Measurements from ENCODE around the gene CUBN.

Gene CUBN

GRCh38 chr10:17144032-17144431 lies 14.4 kb upstream of the CUBN start:
- TF ChIP-seq CTCF (conservative IDR thresholded peaks at IDR 0.05): no peak

GRCh38 chr10:17143055-17143690 lies 13.6 kb upstream of the CUBN start:
- TF ChIP-seq ZFX (IDR thresholded peaks at IDR 0.05) (no peak), CTCF (conservative IDR thresholded peaks at IDR 0.05) (no peak)

More at GRCh38 chr10:17144032-17144431, 14.4 kb upstream of the CUBN start:
- H3K27ac ChIP-seq: no peak overlapping the region; the same call in 1 of the 2 replicates

GRCh38 chr10:17141504-17142229 lies 12.1 kb upstream of the CUBN start:
- no peak for TF ChIP-seq CTCF (conservative IDR thresholded peaks at IDR 0.05)
- TF ChIP-seq ZFX (IDR thresholded peaks at IDR 0.05): no peak
- H3K27ac ChIP-seq: no peak overlapping the region

More at GRCh38 chr10:17143055-17143690, 13.6 kb upstream of the CUBN start:
- H3K27ac ChIP-seq: no peak overlapping the region

- H3K27ac ChIP-seq: no peak overlapping the region
- no peak for TF ChIP-seq ZFX (IDR thresholded peaks at IDR 0.05)
- TF ChIP-seq CTCF (conservative IDR thresholded peaks at IDR 0.05): no peak
Observed at GRCh38 chr10:17140386-17140761, 10.8 kb upstream of the CUBN start.

- TF ChIP-seq CTCF (conservative IDR thresholded peaks at IDR 0.05) (no peak), ZFX (IDR thresholded peaks at IDR 0.05) (no peak)
- H3K27ac ChIP-seq: no peak overlapping the region
Observed at GRCh38 chr10:17138460-17139042, 8.9 kb upstream of the CUBN start.

GRCh38 chr10:17134737-17135260 lies 5.2 kb upstream of the CUBN start:
- TF ChIP-seq ZFX (IDR thresholded peaks at IDR 0.05): no peak
- no peak for TF ChIP-seq CTCF (conservative IDR thresholded peaks at IDR 0.05)
- H3K27ac ChIP-seq: peak overlapping the region; percentile 58

- no peak overlapping the region for H3K27ac ChIP-seq
- TF ChIP-seq ZFX (IDR thresholded peaks at IDR 0.05) (no peak), CTCF (conservative IDR thresholded peaks at IDR 0.05) (no peak)
Observed at GRCh38 chr10:17134282-17134681, 4.7 kb upstream of the CUBN start.
